NCI-H1436 treated with DMSO at 0.1 percent for 48 hours (cell line): Measurements from ENCODE around the gene ANKRD11.
"Not testable (repeated sequence)": the region's sequence is repeated elsewhere in the genome, so short reads cannot be mapped to it uniquely, and the experiment has no call there.

Source experiments
- DNase-seq: peaks from one replicate; lab custom pipeline; 2025; lab: John Stamatoyannopoulos, UW

ANKRD11 gene

DNA sequence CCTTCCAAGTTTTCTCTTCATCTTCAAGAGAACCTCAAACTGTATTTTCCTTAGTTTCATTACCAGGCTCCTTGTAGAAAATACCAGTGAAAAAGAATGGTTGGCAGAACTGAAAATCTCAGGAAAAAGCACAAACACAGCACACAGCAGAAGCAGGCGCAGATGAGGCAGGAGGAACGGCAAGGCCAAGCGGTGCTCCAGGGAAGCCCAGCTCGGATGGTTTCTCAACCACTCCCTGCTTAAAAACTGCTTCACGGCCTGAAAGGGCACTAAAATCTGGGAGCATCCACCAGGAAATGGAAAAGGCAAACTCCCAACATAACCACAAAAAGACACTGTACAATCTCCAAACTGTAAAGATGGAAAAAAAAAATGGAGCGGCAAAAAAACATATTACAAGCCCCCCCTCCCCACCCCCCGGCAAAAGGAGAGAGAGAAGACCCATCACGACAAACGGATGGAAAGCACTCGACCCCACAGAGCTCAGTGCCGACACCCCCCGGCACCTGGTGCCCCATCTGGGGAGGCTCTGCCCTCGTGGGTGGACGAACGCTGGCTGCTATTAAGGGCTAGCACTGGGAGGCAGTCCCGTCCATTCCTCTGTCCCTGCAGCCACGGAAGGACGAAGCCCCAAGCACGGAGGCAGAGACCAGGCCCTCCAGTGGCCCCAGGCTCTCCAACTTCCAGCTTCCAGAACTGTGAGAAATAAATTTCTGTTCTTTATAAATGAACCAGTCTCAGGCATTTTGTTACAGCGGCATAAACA lies 145.3 kb downstream of the ANKRD11 start:
- no peak for DNase-seq

GRCh38 chr16:89344458-89344834 lies 145.9 kb downstream of the ANKRD11 start:
- DNase-seq: no peak

DNA sequence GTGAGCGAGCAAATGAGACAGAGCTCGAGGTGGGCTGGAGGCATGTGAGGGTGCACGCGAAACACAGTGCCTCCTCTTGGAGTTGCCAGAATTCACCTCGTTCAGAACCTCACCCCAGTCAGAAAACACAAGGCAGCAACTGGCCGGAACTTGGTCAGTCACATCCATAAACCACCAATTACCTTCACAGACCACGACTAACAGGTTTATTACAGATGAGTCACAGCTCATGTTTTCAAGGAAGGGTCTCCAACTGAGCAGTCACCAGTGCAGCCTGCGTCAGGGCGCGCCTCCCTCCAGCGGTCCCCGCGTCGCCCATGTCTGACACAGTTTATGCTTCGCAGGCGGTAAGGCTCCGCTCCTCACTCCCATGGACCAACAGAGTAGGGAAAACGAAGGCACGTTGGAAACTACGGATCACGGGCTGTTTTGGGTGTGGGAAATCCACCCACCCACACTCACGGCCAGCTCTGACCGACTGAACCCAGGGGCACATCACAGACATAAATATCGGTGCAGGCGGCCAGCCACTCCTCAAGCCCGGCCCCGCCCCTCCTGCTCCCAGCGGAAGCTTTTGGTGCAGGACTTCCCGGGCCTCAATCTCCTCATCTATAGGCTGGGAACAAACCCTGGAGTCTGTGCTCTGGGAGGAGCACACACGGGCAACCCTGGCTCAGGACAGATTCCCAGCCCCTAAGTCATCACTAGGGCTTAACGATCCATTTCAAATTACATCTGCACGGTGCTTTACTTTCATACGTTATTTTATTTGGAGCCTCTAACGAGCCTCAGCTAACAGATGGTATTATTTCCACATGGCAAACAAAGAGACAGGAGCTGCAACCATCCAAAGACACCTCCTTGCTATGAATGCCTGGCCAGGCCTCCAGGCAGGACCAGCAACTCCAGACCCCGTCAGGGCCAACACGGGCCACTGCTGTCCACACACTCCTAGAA lies 146.6 kb downstream of the ANKRD11 start:
- no peak for DNase-seq

GRCh38 chr16:89341697-89342694 lies 148.4 kb downstream of the ANKRD11 start:
- DNase-seq: no peak

DNA sequence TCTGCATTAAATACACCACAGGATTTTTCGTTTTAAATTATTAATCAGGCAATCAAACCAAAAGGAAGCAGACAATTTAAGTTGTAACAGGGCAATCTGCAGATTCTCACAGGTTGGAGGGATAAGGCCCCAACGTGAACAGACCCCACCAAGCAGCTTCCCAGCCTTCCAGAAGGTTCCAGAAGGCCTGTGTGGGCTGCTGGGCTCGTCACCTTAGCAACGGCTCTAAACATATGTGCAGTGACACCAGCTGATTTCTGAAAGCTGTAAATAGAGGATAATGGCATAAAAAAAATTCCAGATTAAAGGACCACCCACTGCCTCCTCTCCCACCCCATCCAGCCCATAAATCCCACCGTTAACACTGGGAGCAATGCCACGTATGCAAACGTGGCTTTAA lies 149.1 kb downstream of the ANKRD11 start:
- no peak for DNase-seq

DNA sequence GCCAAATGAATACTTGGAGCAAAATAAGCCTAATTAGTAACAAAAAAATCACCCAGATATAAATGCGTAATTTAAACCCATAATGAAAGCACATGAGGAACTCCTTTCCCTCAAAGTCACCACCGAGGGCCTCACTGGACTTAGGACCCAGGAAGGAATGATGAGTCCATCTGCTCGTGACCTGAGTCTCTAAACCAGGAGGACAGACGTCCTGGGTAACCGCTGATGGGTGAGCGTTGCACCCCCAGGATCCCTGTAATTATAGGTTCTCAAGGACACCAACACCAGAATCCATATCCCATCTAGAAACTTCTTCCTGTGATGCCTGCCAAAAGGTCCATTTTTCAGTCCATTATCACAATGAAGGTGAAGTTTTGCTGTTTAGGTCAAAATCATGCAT lies 151.5 kb downstream of the ANKRD11 start:
- DNase-seq: no peak

DNA sequence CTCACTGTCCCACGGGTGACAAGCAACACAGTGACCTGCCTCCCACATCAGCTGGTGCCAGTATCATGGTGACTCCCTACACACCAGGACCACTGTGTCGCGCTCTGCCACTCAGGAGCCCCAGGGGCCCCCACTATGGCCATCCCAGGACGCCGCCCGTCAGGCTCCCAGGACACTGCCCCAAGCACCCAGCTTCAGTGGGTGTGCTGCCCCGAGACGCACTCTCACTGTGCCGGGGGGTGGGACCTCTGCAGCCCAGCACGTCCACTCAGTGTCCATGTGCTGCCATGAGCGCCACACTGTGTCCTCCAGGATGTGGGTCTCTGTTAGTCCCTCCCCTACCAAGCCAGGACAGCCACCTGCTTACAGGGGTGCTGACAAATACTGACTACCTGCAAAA lies 152.4 kb downstream of the ANKRD11 start:
- no peak for DNase-seq

- DNase-seq: no peak
These were observed 154.4 kb downstream of the ANKRD11 start for GRCh38 chr16:89335803-89336485.

GRCh38 chr16:89334988-89335802 lies 155.2 kb downstream of the ANKRD11 start:
- DNase-seq: no peak

DNA sequence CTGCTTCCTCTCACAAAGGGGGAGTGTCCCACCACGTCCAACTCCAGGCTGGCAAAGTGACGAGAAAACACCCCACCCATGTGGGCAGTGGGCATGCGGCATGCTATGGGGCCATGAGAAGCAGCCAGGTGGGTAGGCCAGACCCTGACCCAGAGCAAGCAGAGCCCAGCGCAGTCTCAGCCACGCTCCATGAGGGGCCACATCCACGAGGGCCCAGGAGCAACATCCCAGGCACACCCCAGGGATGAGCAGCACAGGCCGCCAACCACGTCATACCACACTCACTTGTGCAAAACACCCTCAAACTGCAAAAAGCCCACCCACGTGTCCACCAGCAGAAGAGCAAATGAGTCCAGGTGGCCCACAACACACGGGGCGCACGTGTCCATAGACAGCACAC lies 155.9 kb downstream of the ANKRD11 start:
- DNase-seq: no peak

- DNase-seq: no peak
These were observed 156.3 kb downstream of the ANKRD11 start for GRCh38 chr16:89334050-89334449.

DNA sequence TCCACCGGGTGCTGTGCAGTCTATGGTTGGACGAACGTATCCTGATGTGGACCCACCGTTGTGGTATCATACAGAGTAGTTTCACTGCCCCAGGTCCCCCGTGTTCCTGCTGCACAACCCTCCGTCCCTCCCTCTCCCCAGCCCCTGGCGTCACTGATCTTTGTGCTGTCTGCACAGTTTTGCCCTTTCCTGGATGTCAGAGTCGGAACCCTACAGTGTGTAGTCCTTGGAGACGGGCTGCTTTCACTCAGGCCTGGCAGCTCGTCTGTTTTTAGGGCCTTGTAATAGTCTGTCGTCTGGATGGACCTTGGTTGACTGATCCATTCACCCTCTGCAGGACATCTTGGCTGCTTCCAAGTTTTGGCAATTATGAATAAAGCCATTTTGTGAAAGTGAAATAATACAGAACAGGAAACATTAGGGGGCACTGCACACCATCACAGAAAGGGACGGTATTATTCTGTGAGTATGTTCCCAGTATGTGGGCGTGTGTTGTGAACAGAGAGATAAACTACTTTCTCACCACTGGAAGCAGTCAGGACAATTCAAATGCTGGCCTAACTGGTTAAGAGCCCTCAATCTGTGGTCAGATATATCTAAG lies 156.9 kb downstream of the ANKRD11 start:
- not testable (repeated sequence) for DNase-seq

DNA sequence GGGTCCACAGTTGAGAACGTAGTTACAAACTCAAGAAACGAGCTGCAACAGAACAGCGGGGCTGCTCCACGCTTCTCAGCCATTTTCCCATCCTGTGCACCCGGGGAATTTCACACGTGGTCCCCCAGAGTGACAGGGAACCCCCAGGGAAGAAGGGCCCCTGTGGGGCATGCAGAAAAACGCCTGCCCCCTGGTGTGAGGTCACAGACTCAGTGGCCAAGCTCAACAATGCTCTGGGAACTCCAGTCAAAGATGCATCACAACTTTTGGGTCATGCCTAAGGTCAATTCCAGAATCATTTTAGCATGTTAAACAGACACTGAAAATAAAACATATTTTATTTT lies 157.5 kb downstream of the ANKRD11 start:
- DNase-seq: no peak

GRCh38 chr16:89332243-89332901 lies 158.0 kb downstream of the ANKRD11 start:
- DNase-seq: no peak

DNA sequence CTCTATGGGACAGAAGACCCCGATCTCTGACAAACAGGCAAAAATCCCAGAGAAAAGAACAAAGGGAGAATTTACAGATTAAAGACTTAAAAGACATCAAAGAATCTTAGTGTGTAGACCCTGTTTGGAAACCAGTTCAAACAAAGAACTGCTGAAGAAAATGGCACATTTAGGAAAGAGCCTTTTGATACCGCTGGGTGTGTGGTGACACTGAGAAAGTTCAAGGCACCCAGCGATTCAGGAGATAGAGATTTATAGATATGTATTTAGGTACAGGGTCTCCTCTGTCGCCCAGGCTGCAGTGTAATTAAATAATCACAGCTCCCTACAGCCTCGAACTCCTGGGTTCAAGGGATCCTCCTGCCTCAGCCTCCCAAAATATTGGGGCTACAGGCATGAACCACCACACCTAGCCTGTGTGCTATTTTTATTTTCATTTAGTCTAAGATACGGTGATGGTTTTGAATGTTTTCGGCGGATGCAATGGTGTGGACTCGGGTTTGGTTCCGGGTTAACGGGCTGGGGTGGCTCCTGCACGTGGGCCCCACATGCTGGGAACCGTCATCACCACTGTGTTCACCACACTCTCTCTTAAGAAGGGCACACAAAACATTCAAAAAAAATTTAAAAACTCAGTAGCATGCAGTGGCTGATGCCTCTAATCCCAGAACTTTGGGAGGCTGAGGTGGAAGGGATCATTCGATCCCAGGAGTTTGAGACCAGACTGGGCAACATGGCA lies 158.8 kb downstream of the ANKRD11 start:
- no peak for DNase-seq

GRCh38 chr16:89330177-89330856 lies 160.0 kb downstream of the ANKRD11 start:
- no peak for DNase-seq

DNA sequence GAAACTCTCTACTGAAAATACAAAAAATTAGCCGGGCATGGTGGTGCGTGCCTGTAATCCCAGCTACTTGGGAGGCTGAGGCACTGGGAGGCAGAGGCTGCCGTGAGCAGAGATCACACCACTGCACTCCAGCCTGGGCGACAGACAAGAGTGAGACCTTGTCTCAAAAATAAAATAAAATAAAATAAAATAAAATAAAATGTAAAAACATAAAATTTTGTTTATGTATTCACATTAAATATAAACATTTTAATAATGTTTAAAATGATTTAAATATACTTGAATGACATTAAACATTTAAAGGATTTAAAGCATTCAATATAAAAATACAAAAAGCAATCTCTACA lies 160.6 kb downstream of the ANKRD11 start:
- not testable (repeated sequence) for DNase-seq
